HepG2 (cell line): Measurements from ENCODE around the gene LRRC73. TPM values are rescaled to one million over a fixed set of nuclear protein-coding genes. Genes with fewer than 3 reads are reported as not detected.
A peak's percentile ranks its signal among the peaks of the same experiment; 100 is the strongest.

Experiments used
- EP300 ChIP-seq, 3 experiments: sonication (generic) in 1 of 3; formaldehyde crosslinking in 1 of 3; IDR thresholded peaks; 2 replicates each; pipeline versions ENCODE4 v1.5.1 to v1.6.1; 2011 to 2020; ENCODE audit warnings: low read depth in 2 of 3, low read length in 2 of 3, borderline replicate concordance in 1 of 3, improper control_type of control experiment in 1 of 3, mild to moderate bottlenecking in 1 of 3, missing genetic modification reagents in 1 of 3, moderate library complexity in 1 of 3
- FOXA3 ChIP-seq: IDR thresholded peaks from 2 replicates; pipeline ENCODE4 v1.6.1; 2016; ENCODE audit warnings: missing genetic modification reagents, missing compliant biosample characterization
- GTF3A ChIP-seq: sonication (generic); formaldehyde crosslinking; conservative IDR thresholded peaks from 2 replicates; pipeline ENCODE4 v1.4.0; 2020; ENCODE audit warnings: mild to moderate bottlenecking, missing genetic modification reagents
- HIVEP1 ChIP-seq: sonication (generic); formaldehyde crosslinking; IDR thresholded peaks from 2 replicates; pipeline ENCODE4 v1.4.0; 2020; ENCODE audit warnings: mild to moderate bottlenecking, missing genetic modification reagents
- HNRNPL ChIP-seq: fragments of 200-400 bp; formaldehyde crosslinking; IDR thresholded peaks from 2 replicates; pipeline ENCODE4 v1.6.1; 2017; ENCODE audit warnings: mild to moderate bottlenecking, low read depth, low read length
- HOXA3 ChIP-seq: sonication (generic); formaldehyde crosslinking; IDR thresholded peaks from 2 replicates; pipeline ENCODE4 v1.5.0; 2020; ENCODE audit warnings: missing genetic modification reagents
- JUN ChIP-seq: sonication (generic); formaldehyde crosslinking; IDR thresholded peaks from 2 replicates; pipeline ENCODE4 v1.4.0; 2020; ENCODE audit warnings: mild to moderate bottlenecking, missing genetic modification reagents
- KDM1A ChIP-seq: IDR thresholded peaks from 2 replicates; pipeline ENCODE4 v1.6.1; 2016; ENCODE audit warnings: missing compliant biosample characterization
- KLF13 ChIP-seq: sonication (generic); formaldehyde crosslinking; IDR thresholded peaks from 2 replicates; pipeline ENCODE4 v1.4.0; 2020; ENCODE audit warnings: mild to moderate bottlenecking, missing genetic modification reagents
- MIXL1 ChIP-seq: IDR thresholded peaks from 2 replicates; pipeline ENCODE4 v1.6.1; 2016
- MYPOP ChIP-seq: sonication (generic); formaldehyde crosslinking; IDR thresholded peaks from 2 replicates; pipeline ENCODE4 v1.8.1; 2023; ENCODE audit warnings: mild to moderate bottlenecking, moderate library complexity, missing genetic modification reagents
- NFE2L2 ChIP-seq: fragments of 150-350 bp; IDR thresholded peaks from 2 replicates; pipeline ENCODE4 v1.6.1; 2014; ENCODE audit warnings: low read length
- PRDM15 ChIP-seq: sonication (generic); formaldehyde crosslinking; IDR thresholded peaks from 2 replicates; pipeline ENCODE4 v1.4.0; 2020; ENCODE audit warnings: missing genetic modification reagents
- ZBTB42 ChIP-seq: sonication (generic); formaldehyde crosslinking; IDR thresholded peaks from 2 replicates; pipeline ENCODE4 v1.5.0; 2020; ENCODE audit warnings: mild to moderate bottlenecking, missing genetic modification reagents
- ZIK1 ChIP-seq: sonication (generic); formaldehyde crosslinking; IDR thresholded peaks from 2 replicates; pipeline ENCODE4 v1.5.0; 2020; ENCODE audit warnings: mild to moderate bottlenecking, low read depth, missing genetic modification reagents, borderline replicate concordance
- ZNF256 ChIP-seq: sonication (generic); formaldehyde crosslinking; conservative IDR thresholded peaks from 2 replicates; pipeline ENCODE4 v1.4.0; 2020; ENCODE audit warnings: missing genetic modification reagents
- ZNF276 ChIP-seq: sonication (generic); formaldehyde crosslinking; IDR thresholded peaks from 2 replicates; pipeline ENCODE4 v1.4.0; 2020; ENCODE audit warnings: mild to moderate bottlenecking, low read depth, missing genetic modification reagents
- ZNF562 ChIP-seq: sonication (generic); formaldehyde crosslinking; IDR thresholded peaks from 2 replicates; pipeline ENCODE4 v1.8.0; 2022; ENCODE audit warnings: missing genetic modification reagents, borderline replicate concordance
- polyA plus RNA-seq, 8 experiments: library from polyadenylated mRNA; depleted of rRNA in 3 of 8; stranded (reverse) in 7 of 8; unstranded in 1 of 8; fragments of >200 nt; fragmentation: Illumina TruSeq in 4 of 8; extraction: Trizol in 4 of 8; gene quantifications; 2 replicates each; pipeline versions ENCODE4 v1.2.1 to v1.2.3, GENCODE V29; 2011 to 2016; ENCODE audit warnings: low read depth in 4 of 8, missing spikeins in 1 of 8, mixed read lengths in 1 of 8; ENCODE audit not compliant: insufficient read depth in 1 of 8
- total RNA-seq, 5 experiments: library from RNA; depleted of rRNA; stranded (reverse); fragments of >200 nt; fragmentation: Illumina TruSeq; extraction: Trizol; gene quantifications; 2 replicates each; pipeline ENCODE4 v1.2.3, GENCODE V29; 2016; ENCODE audit warnings: low read depth in 1 of 5

The LRRC73 gene
- total and polyA plus RNA-seq, 2 of the 13 experiments (the other 11 are each of a cell fraction or from before 2014, with no cell fraction given) = 0.11 to 0.12 TPM

GRCh38 chr6:43496370-43497128 lies 13.6 kb downstream of the LRRC73 start (continued):
- TF ChIP-seq HNRNPL (0 out of 2 replicates have a peak, but pooled peaks have one; percentile 48), ZBTB42 (CRISPR knock-in tag) (0 out of 2 replicates have a peak, but pooled peaks have one; percentile 59), FOXA3 (CRISPR knock-in tag) (peak; percentile 38), GTF3A (CRISPR knock-in tag) (no peak), ZNF256 (CRISPR knock-in tag) (no peak), MYPOP (CRISPR knock-in tag) (peak; percentile 72), NFE2L2 (no peak), ZIK1 (CRISPR knock-in tag) (no peak), JUN (CRISPR knock-in tag) (no peak), HIVEP1 (0 out of 2 replicates have a peak, but pooled peaks have one; percentile 25), KLF13 (CRISPR knock-in tag) (no peak), HOXA3 (CRISPR knock-in tag) (peak; percentile 12; the same call in 1 of the 2 replicates), MIXL1 (CRISPR knock-in tag) (peak; percentile 99), EP300 (IDR thresholded peaks at IDR 0.05; ENCODE audit: low read depth in 2 of 2, low read length in 2 of 2) (0 out of 4 replicates have a peak, but pooled peaks of 1 of the 2 experiments have one; percentile 15), EP300 (CRISPR knock-in tag; IDR thresholded peaks at IDR 0.05; ENCODE audit: borderline replicate concordance) (no peak), ZNF562 (CRISPR knock-in tag) (no peak), KDM1A (CRISPR knock-in tag) (no peak), PRDM15 (CRISPR knock-in tag) (no peak), ZNF276 (CRISPR knock-in tag) (no peak)
